HepG2 (cell line): Measurements from ENCODE around the gene AK9. TPM values are rescaled to one million over a fixed set of nuclear protein-coding genes. Genes with fewer than 3 reads are reported as not detected.

Experiments
- ATAC-seq: fragments of 200-7000 bp; cut with Tn5 transposase; 3 replicates; pipeline ENCODE4 v1.9.1; 2020; ENCODE audit warnings: mild to moderate bottlenecking, moderate library complexity
- BruUV-seq: library from RNA; stranded (reverse); fragments of 400-500 nt; replicated peaks from 2 replicates; lab custom pipeline; 2021; lab: Mats Ljungman, UMichigan
- CTCF ChIA-PET: fragments of 300-600 bp; formaldehyde crosslinking; extraction: SDS; loops from one replicate; lab custom pipeline; 2021; ENCODE audit warnings: low total read pairs, inconsistent platforms, low intra/inter-chr PET ratio; lab: Yijun Ruan, JAX
- POLR2A ChIA-PET: fragments of 350-600 bp; sonication (Branson Sonifier 250); formaldehyde crosslinking; loops from one replicate; lab custom pipeline; 2020; ENCODE audit warnings: antibody characterized with exemption, inconsistent platforms; lab: Yijun Ruan, JAX
- DNase-seq: peaks from one replicate; pipeline ENCODE4 v3.0.0-alpha.2; 2015; ENCODE audit warnings: low spot score
- FAIRE-seq: peaks from 3 replicates; lab custom pipeline; 2011; peaks lifted over from hg19 to GRCh38; lab: Jason Lieb, UNC
- H2AFZ ChIP-seq: one replicate; pipeline ENCODE4 v1.6.1; 2011; ENCODE audit warnings: low read length, inconsistent platforms
- H3K27ac ChIP-seq: fragments of 300-600 bp; 3 replicates; pipeline ENCODE4 v1.8.0; 2011; ENCODE audit warnings: mixed run types, mild to moderate bottlenecking, mixed read lengths, low read length, inconsistent platforms; ENCODE audit not compliant: insufficient read depth; ENCODE audit errors: extremely low read length
- H3K27me3 ChIP-seq, 2 experiments: fragments of 200-600 bp in 1 of 2; 2 replicates in 1 of 2; 3 replicates in 1 of 2; pipeline versions ENCODE4 v1.6.0 to v1.8.0; 2011; ENCODE audit warnings: low read length in 2 of 2, mild to moderate bottlenecking in 2 of 2, moderate library complexity in 2 of 2, inconsistent platforms in 1 of 2; ENCODE audit not compliant: insufficient read depth in 2 of 2, control insufficient read depth in 1 of 2
- H3K36me3 ChIP-seq, 2 experiments: fragments of 200-600 bp in 1 of 2; replicated peaks in 1 of 2; 2 replicates in 1 of 2; 3 replicates in 1 of 2; pipeline versions ENCODE4 v1.5.1 to v1.8.0; 2011; ENCODE audit warnings: low read length in 2 of 2, inconsistent platforms in 1 of 2; ENCODE audit not compliant: insufficient read depth in 2 of 2, control insufficient read depth in 1 of 2
- H3K4me1 ChIP-seq: 2 replicates; pipeline ENCODE4 v1.5.1; 2012; ENCODE audit warnings: low read length, inconsistent platforms; ENCODE audit not compliant: insufficient read depth
- H3K4me2 ChIP-seq: 2 replicates; pipeline ENCODE4 v1.6.0; 2011; ENCODE audit warnings: low read depth, low read length, inconsistent platforms
- H3K4me3 ChIP-seq, 3 experiments: fragments of 200-600 bp in 1 of 3; sonication (generic), shearing (Covaris generic) in 1 of 3; replicated peaks in 1 of 3; 2 replicates each; pipeline ENCODE4 v1.5.1; 2011 to 2016; ENCODE audit warnings: low read length in 3 of 3, inconsistent platforms in 2 of 3, low read depth in 2 of 3, mild to moderate bottlenecking in 2 of 3, control low read depth in 1 of 3, mixed read lengths in 1 of 3; ENCODE audit not compliant: insufficient read depth in 1 of 3
- H3K79me2 ChIP-seq: one replicate; pipeline ENCODE4 v1.6.1; 2011; ENCODE audit warnings: low read length, inconsistent platforms; ENCODE audit not compliant: insufficient read depth
- H3K9ac ChIP-seq: 2 replicates; pipeline ENCODE4 v1.6.0; 2011; ENCODE audit warnings: mild to moderate bottlenecking, low read depth, low read length, inconsistent platforms; ENCODE audit not compliant: insufficient read depth
- H3K9me3 ChIP-seq: 2 replicates; pipeline ENCODE4 v1.5.1; 2012; ENCODE audit warnings: mild to moderate bottlenecking, low read length
- H4K20me1 ChIP-seq: 2 replicates; pipeline ENCODE4 v1.6.0; 2011; ENCODE audit warnings: inconsistent platforms, mild to moderate bottlenecking, low read length, moderate library complexity; ENCODE audit not compliant: insufficient read depth
- ARNT2 ChIP-seq: sonication (generic); formaldehyde crosslinking; IDR thresholded peaks from 2 replicates; pipeline ENCODE4 v1.8.0; 2022; ENCODE audit warnings: mild to moderate bottlenecking, low read depth, missing genetic modification reagents, moderate library complexity
- ERF ChIP-seq: IDR thresholded peaks from 2 replicates; pipeline ENCODE4 v1.6.1; 2018; ENCODE audit warnings: missing biosample characterization, missing genetic modification reagents
- HNRNPL ChIP-seq: fragments of 200-400 bp; formaldehyde crosslinking; IDR thresholded peaks from 2 replicates; pipeline ENCODE4 v1.6.1; 2017; ENCODE audit warnings: mild to moderate bottlenecking, low read depth, low read length
- MAFF ChIP-seq: IDR thresholded peaks from 2 replicates; pipeline ENCODE4 v1.6.1; 2011; ENCODE audit warnings: low read depth, low read length, improper control_type of control experiment
- MATR3 ChIP-seq: sonication (generic); formaldehyde crosslinking; IDR thresholded peaks from 2 replicates; pipeline ENCODE4 v1.4.0; 2020; ENCODE audit warnings: missing genetic modification reagents
- U2AF1 ChIP-seq: fragments of 200-400 bp; formaldehyde crosslinking; optimal IDR thresholded peaks from 2 replicates; pipeline ENCODE3; 2017; ENCODE audit warnings: mild to moderate bottlenecking, low read depth, low read length
- WGBS: methylation state at CpG from one replicate; pipeline ENCODE4 v1.1.6; 2017; ENCODE audit warnings: low lambda C conversion rate; 5-methylcytosine and 5-hydroxymethylcytosine counted together
- in situ Hi-C: cut with HindIII; loops from 2 replicates; pipeline ENCODE4 v1.10.0; 2017; ENCODE audit warnings: low pct_unique_long_range_greater_than_20kb; ENCODE audit not compliant: extremely low pct_ligation_motif_present
- intact Hi-C: fragments of 100-400 bp; cut with micrococcal nuclease; formaldehyde crosslinking; loops from one replicate; pipeline ENCODE4 v1.10.0; 2022; ENCODE audit not compliant: unreplicated experiment
- polyA plus RNA-seq, 8 experiments: library from polyadenylated mRNA; depleted of rRNA in 3 of 8; stranded (reverse) in 7 of 8; unstranded in 1 of 8; fragments of >200 nt; fragmentation: Illumina TruSeq in 4 of 8; extraction: Trizol in 4 of 8; gene quantifications; 2 replicates each; pipeline versions ENCODE4 v1.2.1 to v1.2.3, GENCODE V29; 2011 to 2016; ENCODE audit warnings: low read depth in 4 of 8, missing spikeins in 1 of 8, mixed read lengths in 1 of 8; ENCODE audit not compliant: insufficient read depth in 1 of 8
- total RNA-seq, 5 experiments: library from RNA; depleted of rRNA; stranded (reverse); fragments of >200 nt; fragmentation: Illumina TruSeq; extraction: Trizol; gene quantifications; 2 replicates each; pipeline ENCODE4 v1.2.3, GENCODE V29; 2016; ENCODE audit warnings: low read depth in 1 of 5
- TF ChIP-seq, protein P1 (sequence below): sonication (generic); formaldehyde crosslinking; IDR thresholded peaks from 2 replicates; pipeline ENCODE4 v1.9.0; 2021; ENCODE audit warnings: missing genetic modification reagents, mild to moderate bottlenecking, borderline replicate concordance
- TF ChIP-seq, protein P2 (sequence below): sonication (generic); formaldehyde crosslinking; IDR thresholded peaks from 2 replicates; pipeline ENCODE4 v1.4.0; 2020; ENCODE audit warnings: missing genetic modification reagents

Gene AK9
- total and polyA plus RNA-seq, 2 of the 13 experiments (the other 11 are each of a cell fraction or from before 2014, with no cell fraction given) = 3.2 to 4.8 TPM

DNA sequence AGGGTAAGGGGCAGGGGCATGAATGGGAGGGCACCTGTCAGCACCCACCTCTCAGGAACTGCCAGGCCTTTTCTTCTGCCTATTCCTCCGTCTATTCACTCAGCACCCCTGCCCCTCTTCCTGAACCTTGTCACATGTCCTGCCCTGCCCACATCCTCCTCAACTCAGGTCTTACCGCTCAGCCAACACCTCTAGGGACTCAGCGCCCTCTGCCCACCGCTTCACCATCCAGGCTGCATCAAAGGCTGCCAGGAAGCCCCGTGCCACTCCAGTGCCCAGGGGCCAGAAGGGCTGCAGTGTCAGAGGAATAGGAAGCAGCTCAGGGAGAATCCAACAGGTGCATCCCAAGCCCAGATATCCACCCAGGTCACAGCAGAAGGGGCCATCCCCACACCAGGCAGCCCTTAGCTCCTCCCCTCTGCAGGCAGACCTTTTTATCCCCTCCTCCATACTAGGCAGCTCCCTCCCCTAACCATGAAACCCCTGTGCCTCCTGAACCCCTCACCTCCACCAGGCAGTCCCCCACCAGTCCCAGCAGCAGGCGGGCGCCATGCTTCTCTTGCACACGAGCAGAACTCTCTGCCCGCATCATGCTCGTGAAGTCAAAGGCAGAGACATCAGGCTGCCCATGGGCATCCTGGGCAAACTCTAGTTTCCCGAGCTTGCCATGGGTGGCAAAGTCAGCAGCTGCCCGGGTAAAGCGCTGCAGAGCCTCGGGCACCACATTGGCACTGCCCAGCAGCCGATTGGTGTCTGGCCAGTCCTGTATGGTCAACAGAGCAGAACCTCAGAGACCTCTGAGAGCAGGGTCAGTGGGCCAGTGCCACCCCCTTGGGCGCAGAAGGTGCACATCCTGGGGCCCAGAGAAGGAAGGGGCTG, 241.0 kb downstream of the AK9 start:
- Histone ChIP-seq H4K20me1 (no peaks in the 10 kb centered on the region), H3K4me2 (no peak overlapping the region), H2AFZ (no peak overlapping the region), H3K9ac (no peak overlapping the region), H3K36me3 (no peaks in the 10 kb centered on the region; a peak in 2 of 5 replicates), H3K4me1 (peaks cover 8% of the 10 kb centered on the region; the same call in 1 of the 2 replicates), H3K9me3 (no peaks in the 10 kb centered on the region), H3K27me3 (no peaks in the 10 kb centered on the region), H3K4me3 (no peak overlapping the region)
- DNase-seq = no peak
- BruUV-seq = no TSS peak
- ATAC-seq = no peak
- CTCF ChIA-PET = no interaction called here
- no peak for FAIRE-seq
- POLR2A ChIA-PET = interaction anchor here (1.0 kb wide), 1 partner anchor 9 kb away, joined by 3 read pairs; no protein-coding TSS in a partner anchor
- intact Hi-C loops = no loop called here
- TF ChIP-seq U2AF1 (no peak), HNRNPL (0 out of 2 replicates have a peak, but pooled peaks have one; percentile 37), ARNT2 (no peak), ERF (CRISPR knock-in tag) (no peak), MAFF (no peak), MATR3 (no peak)
- TF ChIP-seq, protein P1, sequence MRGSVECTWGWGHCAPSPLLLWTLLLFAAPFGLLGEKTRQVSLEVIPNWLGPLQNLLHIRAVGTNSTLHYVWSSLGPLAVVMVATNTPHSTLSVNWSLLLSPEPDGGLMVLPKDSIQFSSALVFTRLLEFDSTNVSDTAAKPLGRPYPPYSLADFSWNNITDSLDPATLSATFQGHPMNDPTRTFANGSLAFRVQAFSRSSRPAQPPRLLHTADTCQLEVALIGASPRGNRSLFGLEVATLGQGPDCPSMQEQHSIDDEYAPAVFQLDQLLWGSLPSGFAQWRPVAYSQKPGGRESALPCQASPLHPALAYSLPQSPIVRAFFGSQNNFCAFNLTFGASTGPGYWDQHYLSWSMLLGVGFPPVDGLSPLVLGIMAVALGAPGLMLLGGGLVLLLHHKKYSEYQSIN (CRISPR knock-in tag) = no peak
- TF ChIP-seq, protein P2, sequence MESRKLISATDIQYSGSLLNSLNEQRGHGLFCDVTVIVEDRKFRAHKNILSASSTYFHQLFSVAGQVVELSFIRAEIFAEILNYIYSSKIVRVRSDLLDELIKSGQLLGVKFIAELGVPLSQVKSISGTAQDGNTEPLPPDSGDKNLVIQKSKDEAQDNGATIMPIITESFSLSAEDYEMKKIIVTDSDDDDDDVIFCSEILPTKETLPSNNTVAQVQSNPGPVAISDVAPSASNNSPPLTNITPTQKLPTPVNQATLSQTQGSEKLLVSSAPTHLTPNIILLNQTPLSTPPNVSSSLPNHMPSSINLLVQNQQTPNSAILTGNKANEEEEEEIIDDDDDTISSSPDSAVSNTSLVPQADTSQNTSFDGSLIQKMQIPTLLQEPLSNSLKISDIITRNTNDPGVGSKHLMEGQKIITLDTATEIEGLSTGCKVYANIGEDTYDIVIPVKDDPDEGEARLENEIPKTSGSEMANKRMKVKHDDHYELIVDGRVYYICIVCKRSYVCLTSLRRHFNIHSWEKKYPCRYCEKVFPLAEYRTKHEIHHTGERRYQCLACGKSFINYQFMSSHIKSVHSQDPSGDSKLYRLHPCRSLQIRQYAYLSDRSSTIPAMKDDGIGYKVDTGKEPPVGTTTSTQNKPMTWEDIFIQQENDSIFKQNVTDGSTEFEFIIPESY (CRISPR knock-in tag) = no peak
- TF ChIP-seq, all 625 proteins: peak for 1
- H3K27ac ChIP-seq = no peak overlapping the region
- H3K79me2 ChIP-seq = no peaks in the 10 kb centered on the region
- WGBS = 89% methylated on average over 15 of the region's 16 CpGs
- in situ Hi-C loops = no loop called here
